ENCODE data around the gene H2AZ1.

GRCh38 chr4:99917575-99917974, 32.5 kb downstream of the H2AZ1 start:
- TF ChIP-seq EZH2phosphoT487 (IDR thresholded peaks at IDR 0.05; ENCODE audit: insufficient read depth, low read depth) (no peak), EZH2 (IDR thresholded peaks at IDR 0.05; ENCODE audit: insufficient read depth, poor library complexity, severe bottlenecking) (no peak)

Data from GM23248 (cell line).